H9 (cell line): ENCODE data around the gene KRTAP9-3. TPM values are rescaled to one million over a fixed set of nuclear protein-coding genes. Genes with fewer than 3 reads are reported as not detected.

Experiments used
- DNase-seq: peaks from one replicate; pipeline ENCODE4 v3.0.0-alpha.2; 2017
- H2AFZ ChIP-seq: one replicate; pipeline ENCODE4 v1.6.1; 2013; ENCODE audit warnings: mild to moderate bottlenecking, low read length, control low read depth, moderate library complexity
- H2AK5ac ChIP-seq: 2 replicates; pipeline ENCODE4 v1.6.1; 2013; ENCODE audit warnings: low read length, control low read depth, mixed read lengths; ENCODE audit not compliant: insufficient read length
- H2BK120ac ChIP-seq: one replicate; pipeline ENCODE4 v1.6.1; 2013; ENCODE audit warnings: low read depth, mild to moderate bottlenecking, low read length, control low read depth, inconsistent platforms; ENCODE audit not compliant: poor library complexity, severe bottlenecking
- H2BK12ac ChIP-seq: 2 replicates; pipeline ENCODE4 v1.6.1; 2013; ENCODE audit warnings: low read length, control low read depth, mixed read lengths, low read depth; ENCODE audit not compliant: insufficient read length
- H2BK15ac ChIP-seq: 2 replicates; pipeline ENCODE4 v1.6.1; 2013; ENCODE audit warnings: low read depth, low read length, control low read depth
- H2BK20ac ChIP-seq: one replicate; pipeline ENCODE4 v1.6.1; 2013; ENCODE audit warnings: low read depth, mild to moderate bottlenecking, low read length, control low read depth, inconsistent platforms; ENCODE audit not compliant: poor library complexity, severe bottlenecking
- H2BK5ac ChIP-seq: 2 replicates; pipeline ENCODE4 v1.6.1; 2013; ENCODE audit warnings: low read length, control low read depth, mixed read lengths; ENCODE audit not compliant: insufficient read length
- H3K14ac ChIP-seq: 2 replicates; pipeline ENCODE4 v1.6.1; 2013; ENCODE audit warnings: low read length, control low read depth; ENCODE audit not compliant: insufficient read depth
- H3K18ac ChIP-seq: 2 replicates; pipeline ENCODE4 v1.6.1; 2013; ENCODE audit warnings: low read depth, mild to moderate bottlenecking, mixed read lengths, low read length, control low read depth; ENCODE audit not compliant: insufficient read length
- H3K23ac ChIP-seq: 2 replicates; pipeline ENCODE4 v1.6.1; 2013; ENCODE audit warnings: low read length, control low read depth, mixed read lengths, low read depth; ENCODE audit not compliant: insufficient read length
- H3K23me2 ChIP-seq: 2 replicates; pipeline ENCODE4 v1.6.1; 2013; ENCODE audit warnings: low read depth, mild to moderate bottlenecking, mixed read lengths, low read length, control low read depth; ENCODE audit not compliant: insufficient read length, poor library complexity, severe bottlenecking
- H3K27ac ChIP-seq: 2 replicates; pipeline ENCODE4 v1.5.1; 2013; ENCODE audit warnings: low read length, control low read depth, mixed read lengths, low read depth; ENCODE audit not compliant: insufficient read length
- H3K27me3 ChIP-seq: 2 replicates; pipeline ENCODE4 v1.6.1; 2013; ENCODE audit warnings: low read length, control low read depth, inconsistent platforms; ENCODE audit not compliant: insufficient read depth
- H3K4ac ChIP-seq: 2 replicates; pipeline ENCODE4 v1.6.1; 2013; ENCODE audit warnings: low read depth, mild to moderate bottlenecking, control low read depth, inconsistent platforms, low read length, moderate library complexity
- H3K4me1 ChIP-seq: 2 replicates; pipeline ENCODE4 v1.6.1; 2013; ENCODE audit warnings: low read length, control low read depth, inconsistent platforms; ENCODE audit not compliant: insufficient read depth
- H3K4me2 ChIP-seq: 2 replicates; pipeline ENCODE4 v1.6.1; 2013; ENCODE audit warnings: low read length, control low read depth, mixed read lengths; ENCODE audit not compliant: insufficient read length, insufficient read depth
- H3K56ac ChIP-seq: 2 replicates; pipeline ENCODE4 v1.6.1; 2013; ENCODE audit warnings: low read depth, mild to moderate bottlenecking, mixed read lengths, low read length, control low read depth; ENCODE audit not compliant: insufficient read length
- H3K79me1 ChIP-seq: 2 replicates; pipeline ENCODE4 v1.6.1; 2013; ENCODE audit warnings: low read depth, mild to moderate bottlenecking, moderate library complexity, low read length, control low read depth, inconsistent platforms; ENCODE audit not compliant: insufficient read depth, poor library complexity, severe bottlenecking
- H3K79me2 ChIP-seq: 2 replicates; pipeline ENCODE4 v1.6.1; 2013; ENCODE audit warnings: low read length, control low read depth, inconsistent platforms; ENCODE audit not compliant: insufficient read depth
- H3K9ac ChIP-seq: 2 replicates; pipeline ENCODE4 v1.6.1; 2013; ENCODE audit warnings: low read length, control low read depth, mixed read lengths; ENCODE audit not compliant: insufficient read length; ENCODE audit errors: extremely low read depth
- H3K9me3 ChIP-seq: one replicate; pipeline ENCODE4 v1.6.1; 2013; ENCODE audit warnings: low read depth, low read length, inconsistent platforms; ENCODE audit not compliant: control insufficient read depth
- H3T11ph ChIP-seq: one replicate; pipeline ENCODE4 v1.6.1; 2013; ENCODE audit warnings: mild to moderate bottlenecking, low read length, control low read depth, inconsistent platforms
- H4K20me1 ChIP-seq: one replicate; pipeline ENCODE4 v1.6.1; 2013; ENCODE audit not compliant: control insufficient read depth, insufficient read length, insufficient read depth
- H4K5ac ChIP-seq: 2 replicates; pipeline ENCODE4 v1.6.1; 2013; ENCODE audit warnings: low read depth, mild to moderate bottlenecking, mixed read lengths, low read length, control low read depth; ENCODE audit not compliant: insufficient read length
- H4K8ac ChIP-seq: replicated peaks from 2 replicates; pipeline ENCODE4 v1.6.1; 2013; ENCODE audit warnings: low read length, control low read depth, mixed read lengths, low read depth; ENCODE audit not compliant: insufficient read length
- H4K91ac ChIP-seq: 2 replicates; pipeline ENCODE4 v1.6.1; 2013; ENCODE audit warnings: low read depth, mild to moderate bottlenecking, moderate library complexity, mixed read lengths, low read length, control low read depth; ENCODE audit not compliant: insufficient read length
- H3K27ac Mint-ChIP-seq, 3 experiments: 2 replicates in 2 of 3; 3 replicates in 1 of 3; pipeline ENCODE4 v1.8.0; 2020 to 2021; ENCODE audit warnings: mixed read lengths in 3 of 3, mild to moderate bottlenecking in 1 of 3, moderate library complexity in 1 of 3
- H3K27me3 Mint-ChIP-seq: 2 replicates; pipeline ENCODE4 v1.8.0; 2021; ENCODE audit warnings: low read depth, mild to moderate bottlenecking, moderate library complexity, mixed read lengths
- H3K36me3 Mint-ChIP-seq, 3 experiments: 2 replicates in 2 of 3; 3 replicates in 1 of 3; pipeline ENCODE4 v1.8.0; 2020 to 2021; ENCODE audit warnings: low read depth in 3 of 3, mixed read lengths in 3 of 3; ENCODE audit not compliant: insufficient read depth in 1 of 3
- H3K4me1 Mint-ChIP-seq, 2 experiments: 2 replicates each; pipeline ENCODE4 v1.8.0; 2020; ENCODE audit warnings: mixed read lengths in 2 of 2
- H3K4me3 Mint-ChIP-seq, 2 experiments: 2 replicates in 1 of 2; 3 replicates in 1 of 2; pipeline ENCODE4 v1.8.0; 2020 to 2021; ENCODE audit warnings: mild to moderate bottlenecking in 2 of 2, mixed read lengths in 2 of 2, moderate library complexity in 1 of 2
- H3K9me3 Mint-ChIP-seq, 2 experiments: 2 replicates in 1 of 2; 3 replicates in 1 of 2; pipeline ENCODE4 v1.8.0; 2020; ENCODE audit warnings: mild to moderate bottlenecking in 2 of 2, mixed read lengths in 2 of 2, moderate library complexity in 1 of 2
- WGBS: extraction: QIAGEN DNeasy Blood & Tissue Kit; methylation state at CpG from one replicate; pipeline ENCODE4 v1.1.7; 2013; ENCODE audit warnings: missing lambda C conversion rate, low lambda C conversion rate, mixed read lengths; ENCODE audit not compliant: insufficient read length; ENCODE audit errors: extremely low coverage; 5-methylcytosine and 5-hydroxymethylcytosine counted together
- total RNA-seq: library from RNA; stranded (reverse); gene quantifications from 2 replicates; pipeline ENCODE4 v1.2.1, GENCODE V29; 2021
- TF ChIP-seq, protein P1 (sequence below): fragments of 200-600 bp; sonication (generic); conservative IDR thresholded peaks from 3 replicates; pipeline ENCODE4 v1.8.0; 2021; ENCODE audit warnings: antibody characterized with exemption, mild to moderate bottlenecking

KRTAP9-3 gene
- total RNA-seq, 1 experiment from 2014 or later: not detected

DNA sequence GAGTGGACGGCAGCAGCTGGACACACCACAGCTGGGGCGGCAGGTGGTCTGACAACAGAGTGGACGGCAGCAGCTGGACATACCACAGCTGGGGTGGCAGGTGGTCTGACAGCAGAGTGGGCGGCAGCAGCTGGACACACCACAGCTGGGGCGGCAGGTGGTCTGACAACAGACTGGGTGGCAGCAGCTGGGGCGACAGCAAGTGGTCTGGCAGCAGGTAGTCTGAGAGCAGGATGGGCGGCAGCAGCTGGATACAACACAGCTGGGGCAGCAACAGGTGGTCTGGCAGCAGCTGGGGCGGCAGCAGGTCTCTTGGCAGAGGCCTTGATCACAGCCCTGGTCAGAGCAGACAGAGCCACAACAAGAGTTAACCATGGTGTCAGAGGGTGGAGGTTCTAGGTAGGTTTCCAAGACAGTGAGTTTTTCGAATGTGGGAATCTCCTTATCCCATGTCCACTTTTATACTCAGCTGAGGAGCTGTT lies 47.7 kb upstream of the KRTAP9-3 start, which contains the start of gene KRTAP4-1:
Gene KRTAP4-1 (minus strand): TSS at position 432 of the 482 bp plus-strand sequence. CDS start 57 bp downstream, at position 375.
- H3K23ac ChIP-seq: no peak within 1 kb of the TSS
- H2BK12ac ChIP-seq: no peak within 1 kb of the TSS
- H2BK5ac ChIP-seq: no peak within 1 kb of the TSS
- no peaks in the 10 kb centered on the region for H3K36me3 Mint-ChIP-seq
- H3K23me2 ChIP-seq: no peaks in the 10 kb centered on the region
- H3K27ac Mint-ChIP-seq: peak within 1 kb of the TSS in 2 of 3 experiments; percentile 50 to 90; a peak in 3 of 7 replicates
- no peak within 1 kb of the TSS for H3K18ac ChIP-seq
- H4K91ac ChIP-seq: no peak within 1 kb of the TSS
- no peak within 1 kb of the TSS for H2BK15ac ChIP-seq
- H2AK5ac ChIP-seq: no peak within 1 kb of the TSS
- H3K27me3 Mint-ChIP-seq: peaks cover 2% of the 10 kb centered on the region; the same call in 1 of the 2 replicates
- no CpG with 5 or more reads among the region's 9 CpGs for whole genome bisulfite sequencing
- no peaks in the 10 kb centered on the region for H3K79me2 ChIP-seq
- no peak within 1 kb of the TSS for H4K5ac ChIP-seq
- no peaks in the 10 kb centered on the region; a peak in 1 of 5 replicates for H3K9me3 Mint-ChIP-seq
- H3K9ac ChIP-seq: no peak within 1 kb of the TSS
- no peak within 1 kb of the TSS for H2AFZ ChIP-seq
- H3K27me3 ChIP-seq: no peaks in the 10 kb centered on the region
- H3K9me3 ChIP-seq: no peaks in the 10 kb centered on the region
- no peak within 1 kb of the TSS for H3K4me2 ChIP-seq
- H3K4me1 ChIP-seq: no peaks in the 10 kb centered on the region
- H3K14ac ChIP-seq: no peak within 1 kb of the TSS
- TF ChIP-seq, protein P1, sequence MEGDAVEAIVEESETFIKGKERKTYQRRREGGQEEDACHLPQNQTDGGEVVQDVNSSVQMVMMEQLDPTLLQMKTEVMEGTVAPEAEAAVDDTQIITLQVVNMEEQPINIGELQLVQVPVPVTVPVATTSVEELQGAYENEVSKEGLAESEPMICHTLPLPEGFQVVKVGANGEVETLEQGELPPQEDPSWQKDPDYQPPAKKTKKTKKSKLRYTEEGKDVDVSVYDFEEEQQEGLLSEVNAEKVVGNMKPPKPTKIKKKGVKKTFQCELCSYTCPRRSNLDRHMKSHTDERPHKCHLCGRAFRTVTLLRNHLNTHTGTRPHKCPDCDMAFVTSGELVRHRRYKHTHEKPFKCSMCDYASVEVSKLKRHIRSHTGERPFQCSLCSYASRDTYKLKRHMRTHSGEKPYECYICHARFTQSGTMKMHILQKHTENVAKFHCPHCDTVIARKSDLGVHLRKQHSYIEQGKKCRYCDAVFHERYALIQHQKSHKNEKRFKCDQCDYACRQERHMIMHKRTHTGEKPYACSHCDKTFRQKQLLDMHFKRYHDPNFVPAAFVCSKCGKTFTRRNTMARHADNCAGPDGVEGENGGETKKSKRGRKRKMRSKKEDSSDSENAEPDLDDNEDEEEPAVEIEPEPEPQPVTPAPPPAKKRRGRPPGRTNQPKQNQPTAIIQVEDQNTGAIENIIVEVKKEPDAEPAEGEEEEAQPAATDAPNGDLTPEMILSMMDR: no peak
- H4K8ac ChIP-seq: no peak within 1 kb of the TSS
- peaks cover 8 to 9% of the 10 kb centered on the region in 2 experiments for H3K4me1 Mint-ChIP-seq
- H4K20me1 ChIP-seq: no peaks in the 10 kb centered on the region
- no peak for DNase-seq
- H3T11ph ChIP-seq: no peak within 1 kb of the TSS
- H3K79me1 ChIP-seq: no peaks in the 10 kb centered on the region
- H3K27ac ChIP-seq: no peak within 1 kb of the TSS
- no peak within 1 kb of the TSS for H3K4ac ChIP-seq
- no peak within 1 kb of the TSS for H3K4me3 Mint-ChIP-seq
- H2BK20ac ChIP-seq: no peak within 1 kb of the TSS
- no peak within 1 kb of the TSS for H2BK120ac ChIP-seq
- no peak within 1 kb of the TSS for H3K56ac ChIP-seq
